CD4-positive, alpha-beta memory T cell (primary cell): Measurements from ENCODE around the gene PLEKHF1. TPM values are rescaled to one million over a fixed set of nuclear protein-coding genes. Genes with fewer than 3 reads are reported as not detected.
A peak's percentile ranks its signal among the peaks of the same experiment; 100 is the strongest.

Experiments used
- CTCF ChIA-PET: fragments of 350-600 bp; sonication (Branson Sonifier 250); formaldehyde crosslinking; loops from one replicate; lab custom pipeline; 2021; ENCODE audit warnings: inconsistent platforms; ENCODE audit not compliant: partially characterized antibody; lab: Charles Lee
- POLR2A ChIA-PET: fragments of 350-600 bp; sonication (Branson Sonifier 250); formaldehyde crosslinking; loops from one replicate; lab custom pipeline; 2021; ENCODE audit not compliant: partially characterized antibody; lab: Charles Lee
- DNase-seq, 5 donors: peaks; one replicate each; pipeline versions ENCODE4 v3.0.0 to v3.0.0-alpha.2; 2020 to 2022; ENCODE audit warnings: mixed read lengths in 1 of 5
- H3K27ac ChIP-seq: one replicate; pipeline ENCODE4 v1.7.0; 2013; ENCODE audit warnings: low read depth, low read length
- H3K27me3 ChIP-seq: 2 replicates; pipeline ENCODE4 v1.7.0; 2013; ENCODE audit warnings: mild to moderate bottlenecking, low read length, moderate library complexity; ENCODE audit not compliant: insufficient read depth
- H3K36me3 ChIP-seq: 2 replicates; pipeline ENCODE4 v1.7.0; 2013; ENCODE audit warnings: mild to moderate bottlenecking, low read length, moderate library complexity; ENCODE audit not compliant: insufficient read depth
- H3K4me1 ChIP-seq: 2 replicates; pipeline ENCODE4 v1.7.0; 2013; ENCODE audit warnings: mild to moderate bottlenecking, low read length, moderate library complexity; ENCODE audit not compliant: insufficient read depth
- H3K4me3 ChIP-seq, 2 donors: one replicate each; pipeline ENCODE4 v1.7.0; 2013; ENCODE audit warnings: low read length in 2 of 2, mild to moderate bottlenecking in 1 of 2
- H3K9me3 ChIP-seq, 2 donors: one replicate each; pipeline ENCODE4 v1.7.0; 2013; ENCODE audit warnings: low read length in 2 of 2, control low read depth in 1 of 2; ENCODE audit not compliant: control insufficient read depth in 1 of 2
- H3K27ac Mint-ChIP-seq, 7 donors: one replicate each; pipeline ENCODE4 v1.8.0; 2020 to 2021; ENCODE audit warnings: mixed read lengths in 7 of 7, mild to moderate bottlenecking in 6 of 7, inconsistent platforms in 3 of 7, moderate library complexity in 3 of 7
- H3K27me3 Mint-ChIP-seq, 2 donors: one replicate each; pipeline ENCODE4 v1.8.0; 2020 to 2021; ENCODE audit warnings: mixed read lengths in 2 of 2
- H3K36me3 Mint-ChIP-seq, 2 donors: one replicate each; pipeline ENCODE4 v1.8.0; 2020 to 2021; ENCODE audit warnings: mixed read lengths in 2 of 2, inconsistent platforms in 1 of 2, mild to moderate bottlenecking in 1 of 2
- H3K4me1 Mint-ChIP-seq, 4 donors: one replicate each; pipeline ENCODE4 v1.8.0; 2020 to 2021; ENCODE audit warnings: mixed read lengths in 4 of 4, mild to moderate bottlenecking in 1 of 4
- H3K4me3 Mint-ChIP-seq, 8 donors: one replicate each; pipeline ENCODE4 v1.8.0; 2020 to 2021; ENCODE audit warnings: mixed read lengths in 8 of 8, mild to moderate bottlenecking in 7 of 8, moderate library complexity in 6 of 8, inconsistent platforms in 3 of 8
- H3K9me3 Mint-ChIP-seq, 8 donors: one replicate each; pipeline ENCODE4 v1.8.0; 2020 to 2021; ENCODE audit warnings: mixed read lengths in 8 of 8, mild to moderate bottlenecking in 5 of 8, inconsistent platforms in 3 of 8, moderate library complexity in 1 of 8
- intact Hi-C: fragments of 100-400 bp; cut with micrococcal nuclease; formaldehyde crosslinking; loops from one replicate; pipeline ENCODE4 v1.15.1; 2023
- polyA plus RNA-seq, 2 donors: library from polyadenylated mRNA; unstranded; fragments of 300-500 nt; fragmentation: Illumina TruSeq; gene quantifications; one replicate each; pipeline ENCODE4 v1.2.3, GENCODE V29; 2021
- total RNA-seq, 2 experiments: library from RNA; stranded (reverse); gene quantifications; one replicate each; pipeline ENCODE4 v1.2.3, GENCODE V29; 2021

The PLEKHF1 gene
- total and polyA plus RNA-seq, 4 experiments from 2014 or later, result 15.3 to 36.0 (median 31.8) TPM

GRCh38 chr19:29672319-29672932 is 7.2 kb downstream of the PLEKHF1 start:
- intact Hi-C loops, result no loop called here
- no peaks in the 10 kb centered on the region for H3K9me3 Mint-ChIP-seq
- ChIA-PET CTCF (interaction anchor here (1.1 to 10.6 kb wide), 13 partner anchors 6 to 63 kb away, joined by 3 to 96 read pairs (median 20); partner anchors contain the start of genes C19orf12, PLEKHF1 and POP4), POLR2A (interaction anchor here (0.8 to 5.4 kb wide), 20 partner anchors 7 to 270 kb away, joined by 3 to 105 read pairs (median 6); partner anchors contain the start of genes C19orf12, PLEKHF1, POP4 and URI1)
- H3K27me3 ChIP-seq, result no peaks in the 10 kb centered on the region
- peak in 1 of 5 donors; percentile 29 for DNase-seq
- H3K36me3 ChIP-seq, result peaks cover 35% of the 10 kb centered on the region
- peak overlapping the region; percentile 8 to 46 for H3K4me3 ChIP-seq
- H3K4me3 Mint-ChIP-seq, result peak overlapping the region; percentile 62 to 96 (median 80)
- H3K27ac Mint-ChIP-seq, result peak overlapping the region; percentile 93 to 100 (median 98)
- H3K27ac ChIP-seq, result peak overlapping the region; percentile 92
- H3K27me3 Mint-ChIP-seq, result no peaks in the 10 kb centered on the region
- H3K4me1 Mint-ChIP-seq, result peaks cover 58 to 97% (median 80%) of the 10 kb centered on the region in 4 donors
- peaks cover 100% of the 10 kb centered on the region for H3K4me1 ChIP-seq
- H3K9me3 ChIP-seq, result no peaks in the 10 kb centered on the region
- H3K36me3 Mint-ChIP-seq, result peaks cover 27 to 57% of the 10 kb centered on the region in 2 donors

DNA sequence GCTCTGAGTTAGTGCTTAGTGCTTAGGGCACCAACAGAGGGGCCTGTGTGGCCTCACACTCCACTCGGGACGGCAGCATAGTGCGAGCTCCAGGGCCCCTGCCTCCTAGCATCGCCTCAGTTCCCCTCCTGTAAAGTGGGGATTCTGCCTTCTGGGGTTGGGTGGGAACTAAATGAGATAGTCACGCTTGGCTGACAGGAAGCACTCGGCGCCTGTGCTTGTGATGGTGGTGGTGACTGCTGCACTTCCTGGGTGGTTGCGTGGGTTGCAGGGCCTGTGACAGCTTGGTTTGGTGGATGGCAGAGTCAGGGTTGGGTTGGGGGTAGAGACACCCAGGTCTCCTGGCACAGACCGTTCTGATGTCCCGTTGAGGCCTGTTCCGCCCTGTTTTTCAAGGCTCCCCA is 7.7 kb downstream of the PLEKHF1 start:
- ChIA-PET CTCF (interaction anchor here (1.1 to 10.6 kb wide), 12 partner anchors 6 to 64 kb away, joined by 3 to 96 read pairs (median 23); partner anchors contain the start of genes C19orf12, PLEKHF1 and POP4), POLR2A (interaction anchor here (0.9 to 5.4 kb wide), 17 partner anchors 8 to 269 kb away, joined by 3 to 105 read pairs (median 12); partner anchors contain the start of genes C19orf12, PLEKHF1, POP4 and URI1)
- no peaks in the 10 kb centered on the region for H3K9me3 Mint-ChIP-seq
- H3K4me1 ChIP-seq, result peaks cover 99% of the 10 kb centered on the region
- H3K27me3 Mint-ChIP-seq, result no peaks in the 10 kb centered on the region
- no peaks in the 10 kb centered on the region for H3K9me3 ChIP-seq
- intact Hi-C loops, result loop anchor here (1.0 kb wide), 1 partner anchor 8 kb away; the partner anchor contains the start of gene PLEKHF1
- peaks cover 55 to 97% (median 78%) of the 10 kb centered on the region in 4 donors for H3K4me1 Mint-ChIP-seq
- peak overlapping the region; percentile 93 to 100 (median 98) for H3K27ac Mint-ChIP-seq
- H3K36me3 ChIP-seq, result peaks cover 35% of the 10 kb centered on the region
- DNase-seq, result peak; percentile 88 to 95 (median 90)
- peak overlapping the region; percentile 92 for H3K27ac ChIP-seq
- H3K36me3 Mint-ChIP-seq, result peaks cover 27 to 56% of the 10 kb centered on the region in 2 donors
- peak overlapping the region; percentile 46 to 55 for H3K4me3 ChIP-seq
- H3K27me3 ChIP-seq, result no peaks in the 10 kb centered on the region
- peak overlapping the region; percentile 62 to 96 (median 80) for H3K4me3 Mint-ChIP-seq

DNA sequence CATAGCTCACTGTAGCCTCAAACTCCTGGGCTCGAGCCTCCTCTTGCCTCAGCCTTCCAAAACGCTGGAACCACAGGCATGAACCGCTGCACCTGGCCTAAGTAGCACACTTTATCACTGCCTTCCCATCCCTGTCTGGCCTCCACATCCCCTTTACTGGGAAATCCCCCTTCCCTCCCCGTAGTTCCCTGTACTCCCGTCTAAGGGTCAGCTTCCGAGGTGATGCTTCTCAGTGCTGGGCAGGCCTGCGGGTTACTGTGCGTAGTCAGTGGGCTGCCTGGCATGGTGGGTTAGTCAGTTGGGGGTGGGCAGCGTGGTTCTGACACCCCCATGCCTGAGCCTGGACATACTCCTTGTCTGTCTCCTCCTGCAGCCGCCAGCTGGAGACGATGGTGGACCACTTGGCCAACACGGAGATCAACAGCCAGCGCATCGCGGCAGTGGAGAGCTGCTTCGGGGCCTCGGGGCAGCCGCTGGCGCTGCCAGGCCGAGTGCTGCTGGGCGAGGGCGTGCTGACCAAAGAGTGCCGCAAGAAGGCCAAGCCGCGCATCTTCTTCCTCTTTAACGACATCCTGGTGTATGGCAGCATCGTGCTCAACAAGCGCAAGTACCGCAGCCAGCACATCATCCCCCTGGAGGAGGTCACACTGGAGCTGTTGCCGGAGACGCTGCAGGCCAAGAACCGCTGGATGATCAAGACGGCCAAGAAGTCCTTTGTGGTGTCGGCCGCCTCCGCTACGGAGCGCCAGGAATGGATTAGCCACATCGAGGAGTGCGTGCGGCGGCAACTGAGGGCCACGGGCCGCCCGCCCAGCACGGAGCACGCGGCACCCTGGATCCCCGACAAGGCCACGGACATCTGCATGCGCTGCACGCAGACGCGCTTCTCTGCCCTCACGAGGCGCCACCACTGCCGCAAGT is 8.4 kb downstream of the PLEKHF1 start:
- H3K27ac Mint-ChIP-seq, result peak overlapping the region; percentile 93 to 100 (median 98)
- peak overlapping the region; percentile 92 for H3K27ac ChIP-seq
- H3K4me1 ChIP-seq, result peaks cover 99% of the 10 kb centered on the region
- intact Hi-C loops, result loop anchor here (1.0 kb wide), 1 partner anchor 8 kb away; the partner anchor contains the start of gene PLEKHF1
- peaks cover 54 to 97% (median 78%) of the 10 kb centered on the region in 4 donors for H3K4me1 Mint-ChIP-seq
- H3K36me3 ChIP-seq, result peaks cover 35% of the 10 kb centered on the region
- ChIA-PET CTCF (interaction anchor here (2.5 to 10.6 kb wide), 9 partner anchors 7 to 65 kb away, joined by 15 to 96 read pairs (median 28); partner anchors contain the start of genes C19orf12, PLEKHF1 and POP4), POLR2A (interaction anchor here (0.9 to 5.4 kb wide), 13 partner anchors 8 to 268 kb away, joined by 3 to 105 read pairs (median 16); partner anchors contain the start of genes C19orf12, PLEKHF1, POP4 and URI1)
- no peaks in the 10 kb centered on the region for H3K27me3 ChIP-seq
- peaks cover 27 to 59% of the 10 kb centered on the region in 2 donors for H3K36me3 Mint-ChIP-seq
- H3K4me3 Mint-ChIP-seq, result peak overlapping the region; percentile 62 to 96 (median 80)
- H3K9me3 Mint-ChIP-seq, result no peaks in the 10 kb centered on the region
- H3K9me3 ChIP-seq, result no peaks in the 10 kb centered on the region
- H3K4me3 ChIP-seq, result peak overlapping the region; percentile 46 to 55
- DNase-seq, result peak in 1 of 5 donors; percentile 52
- no peaks in the 10 kb centered on the region for H3K27me3 Mint-ChIP-seq

GRCh38 chr19:29674374-29675119 is 9.3 kb downstream of the PLEKHF1 start:
- DNase-seq, result no peak
- Histone ChIP-seq H3K27me3 (no peaks in the 10 kb centered on the region), H3K36me3 (peaks cover 35% of the 10 kb centered on the region), H3K27ac (peak overlapping the region; percentile 92), H3K4me1 (peaks cover 99% of the 10 kb centered on the region), H3K4me3 (no peak overlapping the region), H3K9me3 (no peaks in the 10 kb centered on the region)
- Mint-ChIP-seq H3K27ac (peak overlapping the region in 5 of 7 donors; percentile 42 to 93 (median 85)), H3K4me3 (no peak overlapping the region), H3K36me3 (peaks cover 27 to 58% of the 10 kb centered on the region in 2 donors), H3K4me1 (peaks cover 51 to 95% (median 72%) of the 10 kb centered on the region in 4 donors), H3K27me3 (no peaks in the 10 kb centered on the region), H3K9me3 (no peaks in the 10 kb centered on the region)
- POLR2A ChIA-PET, result interaction anchor here (0.5 to 8.7 kb wide), 4 partner anchors 7 to 68 kb away, joined by 3 to 148 read pairs (median 72); partner anchors contain the start of genes C19orf12, PLEKHF1 and POP4
- intact Hi-C loops, result no loop called here
- CTCF ChIA-PET, result interaction anchor here (1.3 to 10.6 kb wide), 4 partner anchors 8 to 65 kb away, joined by 3 to 96 read pairs (median 60); partner anchors contain the start of genes PLEKHF1 and POP4

- peak overlapping the region; percentile 64 to 89 (median 85) for H3K27ac Mint-ChIP-seq
- H3K4me1 Mint-ChIP-seq, result peaks cover 52 to 95% (median 72%) of the 10 kb centered on the region in 4 donors
- Histone ChIP-seq H3K9me3 (no peaks in the 10 kb centered on the region), H3K27ac (peak overlapping the region; percentile 92), H3K27me3 (no peaks in the 10 kb centered on the region), H3K36me3 (peaks cover 35% of the 10 kb centered on the region), H3K4me1 (peaks cover 99% of the 10 kb centered on the region), H3K4me3 (no peak overlapping the region)
- peaks cover 22 to 56% of the 10 kb centered on the region in 2 donors for H3K36me3 Mint-ChIP-seq
- H3K9me3 Mint-ChIP-seq, result no peaks in the 10 kb centered on the region
- H3K4me3 Mint-ChIP-seq, result peak overlapping the region in 3 of 8 donors; percentile 56 to 61 (median 57)
- ChIA-PET POLR2A (interaction anchor here (0.5 to 8.7 kb wide), 4 partner anchors 8 to 69 kb away, joined by 3 to 148 read pairs (median 72); partner anchors contain the start of genes C19orf12, PLEKHF1 and POP4), CTCF (interaction anchor here (1.0 to 10.6 kb wide), 4 partner anchors 8 to 66 kb away, joined by 3 to 96 read pairs (median 46); partner anchors contain the start of genes PLEKHF1 and POP4)
- peak in 1 of 5 donors; percentile 20 for DNase-seq
- H3K27me3 Mint-ChIP-seq, result no peaks in the 10 kb centered on the region
- intact Hi-C loops, result no loop called here
Observed at GRCh38 chr19:29675120-29675649, 9.9 kb downstream of the PLEKHF1 start.
